Activated naive CD4-positive, alpha-beta T cell (primary cell): ENCODE data around the gene VAV2.
"Not testable (repeated sequence)": the region's sequence is repeated elsewhere in the genome, so short reads cannot be mapped to it uniquely, and the experiment has no call there.

ENCODE experiments used
- DNase-seq, 4 experiments: peaks; one replicate each; lab custom pipeline; 2025; lab: John Stamatoyannopoulos, UW

VAV2 gene

GRCh38 chr9:133938086-133938485, 54.0 kb downstream of the VAV2 start:
- no peak for DNase-seq

GRCh38 chr9:133937120-133937519, 55.0 kb downstream of the VAV2 start:
- DNase-seq, result no peak

- DNase-seq, result no peak
Observed at GRCh38 chr9:133935328-133936005, 56.7 kb downstream of the VAV2 start.

- no peak for DNase-seq
Observed at GRCh38 chr9:133934482-133935232, 57.5 kb downstream of the VAV2 start.

- DNase-seq, result no peak
Observed at GRCh38 chr9:133933426-133934026, 58.6 kb downstream of the VAV2 start.

GRCh38 chr9:133932633-133933032, 59.5 kb downstream of the VAV2 start:
- no peak for DNase-seq

- no peak for DNase-seq
Observed at GRCh38 chr9:133932181-133932580, 59.9 kb downstream of the VAV2 start.

- no peak for DNase-seq
Observed at GRCh38 chr9:133930682-133931485, 61.2 kb downstream of the VAV2 start.

- DNase-seq, result no peak
Observed at GRCh38 chr9:133930046-133930681, 62.0 kb downstream of the VAV2 start.

- no peak for DNase-seq
Observed at GRCh38 chr9:133929599-133929998, 62.5 kb downstream of the VAV2 start.

GRCh38 chr9:133928248-133928764, 63.8 kb downstream of the VAV2 start:
- no peak for DNase-seq

- DNase-seq, result no peak
Observed at GRCh38 chr9:133927041-133927440, 65.1 kb downstream of the VAV2 start.

GRCh38 chr9:133926165-133926856, 65.8 kb downstream of the VAV2 start:
- no peak for DNase-seq

- DNase-seq, result no peak
Observed at GRCh38 chr9:133924453-133924852, 67.7 kb downstream of the VAV2 start.

- DNase-seq, result not testable (repeated sequence)
Observed at GRCh38 chr9:133923608-133924007, 68.5 kb downstream of the VAV2 start.

- DNase-seq, result no peak
Observed at GRCh38 chr9:133921866-133922265, 70.3 kb downstream of the VAV2 start.

GRCh38 chr9:133920471-133920870, 71.7 kb downstream of the VAV2 start:
- no peak for DNase-seq

GRCh38 chr9:133919253-133920115, 72.6 kb downstream of the VAV2 start:
- no peak for DNase-seq

- no peak for DNase-seq
Observed at GRCh38 chr9:133918111-133918813, 73.9 kb downstream of the VAV2 start.
